ENCODE data around the gene INTS13. TPM values are rescaled to one million over a fixed set of nuclear protein-coding genes. Genes with fewer than 3 reads are reported as not detected.

The INTS13 gene
- total and polyA plus RNA-seq, 2 experiments from 2014 or later: 28.9 to 31.6 TPM

GRCh38 chr12:26929590-26929989, 8.2 kb downstream of the INTS13 start:
- no peak for TF ChIP-seq EZH2 (IDR thresholded peaks at IDR 0.05; ENCODE audit: insufficient read depth, poor library complexity, severe bottlenecking)
- TF ChIP-seq EZH2phosphoT487 (IDR thresholded peaks at IDR 0.05; ENCODE audit: insufficient read depth, low read depth): no peak
- H3K27me3 ChIP-seq (replicated peaks; ENCODE audit: insufficient read depth): no peaks in the 10 kb centered on the region
- H3K9me3 ChIP-seq (ENCODE audit: low read depth): no peaks in the 10 kb centered on the region
- H3K4me2 ChIP-seq (ENCODE audit: unreplicated experiment): no peak overlapping the region
- H3K9me2 ChIP-seq (ENCODE audit: insufficient read depth): no peaks in the 10 kb centered on the region
- DNase-seq: no peak
- H3F3A ChIP-seq (ENCODE audit: insufficient read depth): no peaks in the 10 kb centered on the region
- peaks cover 47% of the 10 kb centered on the region for H3K36me3 ChIP-seq (ENCODE audit: low read depth)
- peaks cover 52% of the 10 kb centered on the region for H3K79me2 ChIP-seq (ENCODE audit: insufficient read depth)
- H3K27ac ChIP-seq: no peak overlapping the region
- no peaks in the 10 kb centered on the region for H4K20me1 ChIP-seq (ENCODE audit: insufficient read depth)
- in situ Hi-C loops (cut with MboI): no loop called here
- no peak overlapping the region for H3K9ac ChIP-seq
- no peak overlapping the region for H3K4me3 ChIP-seq
- 96 to 100% methylated on average over 2 of the region's 2 CpGs for WGBS, 2 experiments (ENCODE audit: low coverage in 1 of 2, low lambda C conversion rate in 2 of 2, missing lambda C conversion rate in 2 of 2)
- H3K4me1 ChIP-seq (ENCODE audit: insufficient read depth): 0 out of 2 replicates have a peak, but pooled peaks cover 2% of the 10 kb centered on the region
- H2AFZ ChIP-seq: no peak overlapping the region

DNA sequence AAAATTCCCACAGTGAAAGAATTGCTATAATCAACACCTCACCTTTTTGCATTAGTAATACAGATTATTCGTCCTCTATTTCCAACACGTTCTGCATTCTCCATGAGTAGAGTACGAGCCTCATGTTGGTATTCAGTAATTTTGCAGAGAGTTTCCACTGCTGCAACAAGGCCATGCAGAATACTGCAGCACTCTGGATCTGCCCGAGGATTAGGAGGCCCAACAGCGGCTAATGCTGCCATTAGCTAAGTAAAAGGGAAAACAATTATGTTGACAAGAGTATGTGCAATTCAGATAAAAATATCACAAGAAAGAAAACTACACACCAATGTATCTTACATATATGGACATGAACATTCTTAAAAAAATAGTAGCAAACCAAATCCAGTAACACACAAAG, 9.1 kb downstream of the INTS13 start:
- 97 to 100% methylated on average over 5 of the region's 5 CpGs for WGBS, 2 experiments (ENCODE audit: low coverage in 1 of 2, low lambda C conversion rate in 2 of 2, missing lambda C conversion rate in 2 of 2)
- Histone ChIP-seq H3K4me1 (ENCODE audit: insufficient read depth) (no peaks in the 10 kb centered on the region), H3K36me3 (ENCODE audit: low read depth) (peaks cover 51% of the 10 kb centered on the region), H3K9me3 (ENCODE audit: low read depth) (no peaks in the 10 kb centered on the region), H3K4me3 (no peak overlapping the region), H3K4me2 (ENCODE audit: unreplicated experiment) (no peak overlapping the region), H3K27ac (no peak overlapping the region), H3K9ac (no peak overlapping the region), H2AFZ (no peak overlapping the region), H3K9me2 (ENCODE audit: insufficient read depth) (no peaks in the 10 kb centered on the region), H3K79me2 (ENCODE audit: insufficient read depth) (peaks cover 43% of the 10 kb centered on the region), H3F3A (ENCODE audit: insufficient read depth) (no peaks in the 10 kb centered on the region), H4K20me1 (ENCODE audit: insufficient read depth) (no peaks in the 10 kb centered on the region), H3K27me3 (replicated peaks; ENCODE audit: insufficient read depth) (no peaks in the 10 kb centered on the region)
- TF ChIP-seq EZH2phosphoT487 (IDR thresholded peaks at IDR 0.05; ENCODE audit: insufficient read depth, low read depth) (no peak), EZH2 (IDR thresholded peaks at IDR 0.05; ENCODE audit: insufficient read depth, poor library complexity, severe bottlenecking) (no peak)
- DNase-seq: no peak
- in situ Hi-C loops (cut with MboI): no loop called here

DNA sequence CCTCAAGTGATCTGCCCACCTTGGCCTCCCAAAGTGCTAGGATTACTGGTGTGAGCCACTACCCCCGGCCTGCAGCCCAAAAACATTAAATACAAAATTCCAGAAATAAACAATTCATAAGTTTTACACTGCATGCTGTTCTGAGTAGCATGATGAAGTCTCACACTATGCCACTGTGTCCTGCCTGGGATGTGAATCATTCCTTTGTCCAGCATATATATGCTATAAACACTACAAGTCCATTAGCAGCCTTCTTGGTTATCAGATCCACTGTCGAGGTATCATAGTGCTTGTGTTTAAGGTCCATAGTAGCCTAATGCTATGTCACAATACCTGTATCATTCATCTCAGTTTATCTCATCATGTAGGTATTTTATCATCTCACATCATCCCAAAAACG, 15.9 kb downstream of the INTS13 start:
- 96 to 97% methylated on average over 3 of the region's 3 CpGs for WGBS, 2 experiments (ENCODE audit: low coverage in 1 of 2, low lambda C conversion rate in 2 of 2, missing lambda C conversion rate in 2 of 2)
- TF ChIP-seq EZH2 (IDR thresholded peaks at IDR 0.05; ENCODE audit: insufficient read depth, poor library complexity, severe bottlenecking) (no peak), EZH2phosphoT487 (IDR thresholded peaks at IDR 0.05; ENCODE audit: insufficient read depth, low read depth) (no peak)
- DNase-seq: no peak
- Histone ChIP-seq H4K20me1 (ENCODE audit: insufficient read depth) (no peaks in the 10 kb centered on the region), H3K36me3 (ENCODE audit: low read depth) (peaks cover 30% of the 10 kb centered on the region), H2AFZ (no peak overlapping the region), H3K9me3 (ENCODE audit: low read depth) (no peaks in the 10 kb centered on the region), H3K9ac (no peak overlapping the region), H3K27ac (no peak overlapping the region), H3K4me2 (ENCODE audit: unreplicated experiment) (no peak overlapping the region), H3F3A (ENCODE audit: insufficient read depth) (no peaks in the 10 kb centered on the region), H3K27me3 (replicated peaks; ENCODE audit: insufficient read depth) (no peaks in the 10 kb centered on the region), H3K9me2 (ENCODE audit: insufficient read depth) (no peaks in the 10 kb centered on the region), H3K79me2 (ENCODE audit: insufficient read depth) (no peaks in the 10 kb centered on the region), H3K4me3 (no peak overlapping the region), H3K4me1 (ENCODE audit: insufficient read depth) (peaks cover 7% of the 10 kb centered on the region; the same call in 1 of the 2 replicates)
- in situ Hi-C loops (cut with MboI): no loop called here

DNA sequence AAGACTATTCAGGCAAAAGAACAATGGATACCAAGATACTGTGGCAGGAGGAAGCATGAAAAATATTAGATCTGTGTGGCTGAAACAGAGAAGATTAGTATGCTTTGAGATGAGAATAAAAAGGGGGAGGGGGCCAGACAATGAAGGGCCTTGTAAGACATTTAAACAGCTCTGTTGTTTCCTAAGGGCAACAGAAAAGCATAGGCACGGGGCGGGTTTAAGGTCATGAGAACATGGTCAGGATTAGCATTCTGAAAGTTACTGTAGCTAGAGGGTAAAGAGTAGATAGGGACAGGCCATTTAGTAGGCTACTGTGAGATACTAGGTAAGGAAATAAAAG, 18.6 kb downstream of the INTS13 start:
- H3K27me3 ChIP-seq (replicated peaks; ENCODE audit: insufficient read depth): no peaks in the 10 kb centered on the region
- no peaks in the 10 kb centered on the region for H3K79me2 ChIP-seq (ENCODE audit: insufficient read depth)
- TF ChIP-seq EZH2 (IDR thresholded peaks at IDR 0.05; ENCODE audit: insufficient read depth, poor library complexity, severe bottlenecking): no peak
- no peak for TF ChIP-seq EZH2phosphoT487 (IDR thresholded peaks at IDR 0.05; ENCODE audit: insufficient read depth, low read depth)
- WGBS, 2 experiments (ENCODE audit: low coverage in 1 of 2, low lambda C conversion rate in 2 of 2, missing lambda C conversion rate in 2 of 2): 98 to 100% methylated on average over 2 of the region's 2 CpGs
- no peak overlapping the region for H3K27ac ChIP-seq
- in situ Hi-C loops (cut with MboI): no loop called here
- DNase-seq: no peak
- no peaks in the 10 kb centered on the region for H4K20me1 ChIP-seq (ENCODE audit: insufficient read depth)
- no peak overlapping the region for H3K4me3 ChIP-seq
- no peaks in the 10 kb centered on the region for H3K9me2 ChIP-seq (ENCODE audit: insufficient read depth)
- no peaks in the 10 kb centered on the region for H3F3A ChIP-seq (ENCODE audit: insufficient read depth)
- peaks cover 25% of the 10 kb centered on the region for H3K36me3 ChIP-seq (ENCODE audit: low read depth)
- no peak overlapping the region for H3K4me2 ChIP-seq (ENCODE audit: unreplicated experiment)
- no peaks in the 10 kb centered on the region for H3K9me3 ChIP-seq (ENCODE audit: low read depth)
- H3K4me1 ChIP-seq (ENCODE audit: insufficient read depth): peaks cover 7% of the 10 kb centered on the region; the same call in 1 of the 2 replicates
- no peak overlapping the region for H3K9ac ChIP-seq
- H2AFZ ChIP-seq: no peak overlapping the region
